ENCODE measurements around the gene EEIG2. TPM values are rescaled to one million over a fixed set of nuclear protein-coding genes. Genes with fewer than 3 reads are reported as not detected.

The EEIG2 gene
- polyA plus RNA-seq, 1 of the 3 experiments (the other 2 are of a cell fraction) = 2.9 TPM

DNA sequence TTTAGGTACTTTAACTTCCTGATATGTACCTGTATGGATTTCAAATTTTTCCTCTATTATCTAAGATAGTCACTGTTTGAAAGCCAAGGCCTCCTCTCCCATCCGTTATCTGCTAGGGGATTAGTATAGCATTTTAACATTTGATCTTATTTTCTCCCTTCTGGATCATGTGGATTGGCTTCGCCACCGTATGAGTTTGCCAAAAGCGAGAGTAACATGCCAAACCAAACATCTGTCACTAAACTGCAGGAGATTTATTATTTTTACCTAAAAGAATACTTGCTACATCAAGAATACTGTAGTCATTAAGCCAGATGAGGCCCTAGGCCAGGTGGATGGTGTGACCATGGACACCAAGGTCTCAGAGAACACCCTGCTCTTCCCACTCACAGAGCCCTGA, 28.5 kb upstream of the EEIG2 start:
- TF ChIP-seq FOXM1 (IDR thresholded peaks at IDR 0.05; ENCODE audit: low read depth) = no peak
- TF ChIP-seq, protein P1, sequence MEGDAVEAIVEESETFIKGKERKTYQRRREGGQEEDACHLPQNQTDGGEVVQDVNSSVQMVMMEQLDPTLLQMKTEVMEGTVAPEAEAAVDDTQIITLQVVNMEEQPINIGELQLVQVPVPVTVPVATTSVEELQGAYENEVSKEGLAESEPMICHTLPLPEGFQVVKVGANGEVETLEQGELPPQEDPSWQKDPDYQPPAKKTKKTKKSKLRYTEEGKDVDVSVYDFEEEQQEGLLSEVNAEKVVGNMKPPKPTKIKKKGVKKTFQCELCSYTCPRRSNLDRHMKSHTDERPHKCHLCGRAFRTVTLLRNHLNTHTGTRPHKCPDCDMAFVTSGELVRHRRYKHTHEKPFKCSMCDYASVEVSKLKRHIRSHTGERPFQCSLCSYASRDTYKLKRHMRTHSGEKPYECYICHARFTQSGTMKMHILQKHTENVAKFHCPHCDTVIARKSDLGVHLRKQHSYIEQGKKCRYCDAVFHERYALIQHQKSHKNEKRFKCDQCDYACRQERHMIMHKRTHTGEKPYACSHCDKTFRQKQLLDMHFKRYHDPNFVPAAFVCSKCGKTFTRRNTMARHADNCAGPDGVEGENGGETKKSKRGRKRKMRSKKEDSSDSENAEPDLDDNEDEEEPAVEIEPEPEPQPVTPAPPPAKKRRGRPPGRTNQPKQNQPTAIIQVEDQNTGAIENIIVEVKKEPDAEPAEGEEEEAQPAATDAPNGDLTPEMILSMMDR (IDR thresholded peaks at IDR 0.05) = no peak
- TF ChIP-seq EP300 (IDR thresholded peaks at IDR 0.05; ENCODE audit: borderline replicate concordance in 1 of 2, low read depth in 1 of 2, low read length in 1 of 2) = no peak
- TF ChIP-seq CHD2 (IDR thresholded peaks at IDR 0.05; ENCODE audit: low read length, partially characterized antibody) = no peak
- no peak for TF ChIP-seq GATA2 (CRISPR knock-in tag; IDR thresholded peaks at IDR 0.05)
- TF ChIP-seq, protein P2, sequence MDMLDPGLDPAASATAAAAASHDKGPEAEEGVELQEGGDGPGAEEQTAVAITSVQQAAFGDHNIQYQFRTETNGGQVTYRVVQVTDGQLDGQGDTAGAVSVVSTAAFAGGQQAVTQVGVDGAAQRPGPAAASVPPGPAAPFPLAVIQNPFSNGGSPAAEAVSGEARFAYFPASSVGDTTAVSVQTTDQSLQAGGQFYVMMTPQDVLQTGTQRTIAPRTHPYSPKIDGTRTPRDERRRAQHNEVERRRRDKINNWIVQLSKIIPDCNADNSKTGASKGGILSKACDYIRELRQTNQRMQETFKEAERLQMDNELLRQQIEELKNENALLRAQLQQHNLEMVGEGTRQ (IDR thresholded peaks at IDR 0.05; ENCODE audit: borderline replicate concordance, low read depth, low read length) = no peak
- TF ChIP-seq ELF1 (IDR thresholded peaks at IDR 0.05) = no peak
- ChIA-PET CTCF (no interaction called here), POLR2A (no interaction called here)
- H3K9me2 ChIP-seq = no peaks in the 10 kb centered on the region
- H3K4me1 ChIP-seq (ENCODE audit: control insufficient read depth in 1 of 2, insufficient read depth in 2 of 2, low read depth in 1 of 2, low read length in 1 of 2) = no peaks in the 10 kb centered on the region
- H3K9me3 ChIP-seq = no peaks in the 10 kb centered on the region
- no peak overlapping the region for H3K4me2 ChIP-seq
- H3K4me3 ChIP-seq (ENCODE audit: low read depth in 2 of 2, low read length in 1 of 2) = no peak overlapping the region
- H3K27me3 ChIP-seq (ENCODE audit: insufficient read depth) = no peaks in the 10 kb centered on the region
- no peak overlapping the region for H3K9ac ChIP-seq
- DNase-seq = no peak
- H3K27ac ChIP-seq (ENCODE audit: low read depth in 2 of 2, low read length in 1 of 2) = no peak overlapping the region
- no peaks in the 10 kb centered on the region for H4K20me1 ChIP-seq (ENCODE audit: insufficient read depth)
- no peaks in the 10 kb centered on the region for H3F3A ChIP-seq (replicated peaks; ENCODE audit: insufficient read depth)
- H3K36me3 ChIP-seq (replicated peaks in 1 of 2; ENCODE audit: control insufficient read depth in 1 of 2, insufficient read depth in 2 of 2, low read length in 1 of 2) = no peaks in the 10 kb centered on the region
- WGBS (ENCODE audit: low lambda C conversion rate) = 81% methylated on average over 4 of the region's 4 CpGs
- H2AFZ ChIP-seq (ENCODE audit: low read depth) = no peak overlapping the region
- no peaks in the 10 kb centered on the region for H3K79me2 ChIP-seq (ENCODE audit: insufficient read depth)

DNA sequence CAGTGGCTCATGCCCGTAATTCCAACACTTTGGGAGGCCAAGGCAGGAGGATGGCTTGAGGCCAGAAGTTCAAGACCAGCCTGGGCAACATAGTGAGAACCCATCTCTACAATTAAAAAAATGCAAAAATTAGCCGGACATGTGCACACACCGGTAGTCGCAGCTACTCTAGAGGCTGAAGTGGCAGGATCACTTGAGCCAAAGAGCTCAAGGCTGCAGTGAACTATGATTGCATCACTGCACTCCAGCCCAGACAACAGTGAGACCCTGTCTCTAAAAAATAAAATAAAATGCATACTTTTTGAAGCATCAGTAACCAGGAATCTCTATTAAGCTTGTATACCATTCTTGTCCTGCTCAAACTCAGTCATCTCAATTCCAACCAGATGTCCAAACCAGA, 27.2 kb upstream of the EEIG2 start:
- no peak for TF ChIP-seq EP300 (IDR thresholded peaks at IDR 0.05; ENCODE audit: borderline replicate concordance in 1 of 2, low read depth in 1 of 2, low read length in 1 of 2)
- TF ChIP-seq, protein P2 (IDR thresholded peaks at IDR 0.05; ENCODE audit: borderline replicate concordance, low read depth, low read length) = no peak
- TF ChIP-seq FOXJ3 (CRISPR knock-in tag; IDR thresholded peaks at IDR 0.05) = no peak
- no peak for TF ChIP-seq GATA2 (CRISPR knock-in tag; IDR thresholded peaks at IDR 0.05)
- no peak for TF ChIP-seq RCOR1 (IDR thresholded peaks at IDR 0.05; ENCODE audit: low read length)
- no peak for TF ChIP-seq TAF1 (IDR thresholded peaks at IDR 0.05; ENCODE audit: borderline replicate concordance, low read depth, low read length)
- no peak for TF ChIP-seq MXI1 (IDR thresholded peaks at IDR 0.05; ENCODE audit: low read depth, low read length)
- TF ChIP-seq, protein P3, sequence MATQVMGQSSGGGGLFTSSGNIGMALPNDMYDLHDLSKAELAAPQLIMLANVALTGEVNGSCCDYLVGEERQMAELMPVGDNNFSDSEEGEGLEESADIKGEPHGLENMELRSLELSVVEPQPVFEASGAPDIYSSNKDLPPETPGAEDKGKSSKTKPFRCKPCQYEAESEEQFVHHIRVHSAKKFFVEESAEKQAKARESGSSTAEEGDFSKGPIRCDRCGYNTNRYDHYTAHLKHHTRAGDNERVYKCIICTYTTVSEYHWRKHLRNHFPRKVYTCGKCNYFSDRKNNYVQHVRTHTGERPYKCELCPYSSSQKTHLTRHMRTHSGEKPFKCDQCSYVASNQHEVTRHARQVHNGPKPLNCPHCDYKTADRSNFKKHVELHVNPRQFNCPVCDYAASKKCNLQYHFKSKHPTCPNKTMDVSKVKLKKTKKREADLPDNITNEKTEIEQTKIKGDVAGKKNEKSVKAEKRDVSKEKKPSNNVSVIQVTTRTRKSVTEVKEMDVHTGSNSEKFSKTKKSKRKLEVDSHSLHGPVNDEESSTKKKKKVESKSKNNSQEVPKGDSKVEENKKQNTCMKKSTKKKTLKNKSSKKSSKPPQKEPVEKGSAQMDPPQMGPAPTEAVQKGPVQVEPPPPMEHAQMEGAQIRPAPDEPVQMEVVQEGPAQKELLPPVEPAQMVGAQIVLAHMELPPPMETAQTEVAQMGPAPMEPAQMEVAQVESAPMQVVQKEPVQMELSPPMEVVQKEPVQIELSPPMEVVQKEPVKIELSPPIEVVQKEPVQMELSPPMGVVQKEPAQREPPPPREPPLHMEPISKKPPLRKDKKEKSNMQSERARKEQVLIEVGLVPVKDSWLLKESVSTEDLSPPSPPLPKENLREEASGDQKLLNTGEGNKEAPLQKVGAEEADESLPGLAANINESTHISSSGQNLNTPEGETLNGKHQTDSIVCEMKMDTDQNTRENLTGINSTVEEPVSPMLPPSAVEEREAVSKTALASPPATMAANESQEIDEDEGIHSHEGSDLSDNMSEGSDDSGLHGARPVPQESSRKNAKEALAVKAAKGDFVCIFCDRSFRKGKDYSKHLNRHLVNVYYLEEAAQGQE (IDR thresholded peaks at IDR 0.05; ENCODE audit: low read depth, low read length) = no peak
- TF ChIP-seq, protein P4, sequence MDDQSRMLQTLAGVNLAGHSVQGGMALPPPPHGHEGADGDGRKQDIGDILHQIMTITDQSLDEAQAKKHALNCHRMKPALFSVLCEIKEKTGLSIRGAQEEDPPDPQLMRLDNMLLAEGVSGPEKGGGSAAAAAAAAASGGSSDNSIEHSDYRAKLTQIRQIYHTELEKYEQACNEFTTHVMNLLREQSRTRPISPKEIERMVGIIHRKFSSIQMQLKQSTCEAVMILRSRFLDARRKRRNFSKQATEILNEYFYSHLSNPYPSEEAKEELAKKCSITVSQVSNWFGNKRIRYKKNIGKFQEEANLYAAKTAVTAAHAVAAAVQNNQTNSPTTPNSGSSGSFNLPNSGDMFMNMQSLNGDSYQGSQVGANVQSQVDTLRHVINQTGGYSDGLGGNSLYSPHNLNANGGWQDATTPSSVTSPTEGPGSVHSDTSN (IDR thresholded peaks at IDR 0.05) = no peak
- no peak for TF ChIP-seq GABPA (IDR thresholded peaks at IDR 0.05; ENCODE audit: low read depth)
- TF ChIP-seq, protein P5, sequence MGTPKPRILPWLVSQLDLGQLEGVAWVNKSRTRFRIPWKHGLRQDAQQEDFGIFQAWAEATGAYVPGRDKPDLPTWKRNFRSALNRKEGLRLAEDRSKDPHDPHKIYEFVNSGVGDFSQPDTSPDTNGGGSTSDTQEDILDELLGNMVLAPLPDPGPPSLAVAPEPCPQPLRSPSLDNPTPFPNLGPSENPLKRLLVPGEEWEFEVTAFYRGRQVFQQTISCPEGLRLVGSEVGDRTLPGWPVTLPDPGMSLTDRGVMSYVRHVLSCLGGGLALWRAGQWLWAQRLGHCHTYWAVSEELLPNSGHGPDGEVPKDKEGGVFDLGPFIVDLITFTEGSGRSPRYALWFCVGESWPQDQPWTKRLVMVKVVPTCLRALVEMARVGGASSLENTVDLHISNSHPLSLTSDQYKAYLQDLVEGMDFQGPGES (IDR thresholded peaks at IDR 0.05; ENCODE audit: low read depth, low read length) = no peak
- no peak overlapping the region for H2AFZ ChIP-seq (ENCODE audit: low read depth)
- no peaks in the 10 kb centered on the region for H3K79me2 ChIP-seq (ENCODE audit: insufficient read depth)
- no peak overlapping the region for H3K4me3 ChIP-seq (ENCODE audit: low read depth in 2 of 2, low read length in 1 of 2)
- no peak overlapping the region for H3K9ac ChIP-seq
- H4K20me1 ChIP-seq (ENCODE audit: insufficient read depth) = no peaks in the 10 kb centered on the region
- CTCF ChIA-PET = interaction anchor here (0.7 to 1.4 kb wide), 3 partner anchors 10 to 28 kb away, joined by 3 to 9 read pairs (median 3); partner anchors contain the start of gene EEIG2
- H3K9me3 ChIP-seq = no peaks in the 10 kb centered on the region
- H3F3A ChIP-seq (replicated peaks; ENCODE audit: insufficient read depth) = no peaks in the 10 kb centered on the region
- WGBS (ENCODE audit: low lambda C conversion rate) = 60% methylated on average over 4 of the region's 4 CpGs
- no peaks in the 10 kb centered on the region for H3K27me3 ChIP-seq (ENCODE audit: insufficient read depth)
- no peak for DNase-seq
- no peak overlapping the region for H3K4me2 ChIP-seq
- no peak overlapping the region for H3K27ac ChIP-seq (ENCODE audit: low read depth in 2 of 2, low read length in 1 of 2)
- H3K9me2 ChIP-seq = no peaks in the 10 kb centered on the region
- POLR2A ChIA-PET = no interaction called here
- no peaks in the 10 kb centered on the region for H3K4me1 ChIP-seq (ENCODE audit: control insufficient read depth in 1 of 2, insufficient read depth in 2 of 2, low read depth in 1 of 2, low read length in 1 of 2)
- no peaks in the 10 kb centered on the region for H3K36me3 ChIP-seq (replicated peaks in 1 of 2; ENCODE audit: control insufficient read depth in 1 of 2, insufficient read depth in 2 of 2, low read length in 1 of 2)

Measured in SK-N-SH (cell line).